Measurements from ENCODE around the gene CROCC2. TPM values are rescaled to one million over a fixed set of nuclear protein-coding genes. Genes with fewer than 3 reads are reported as not detected.

Gene CROCC2
- total RNA-seq, 1 donor from 2014 or later: 0.49 TPM

DNA sequence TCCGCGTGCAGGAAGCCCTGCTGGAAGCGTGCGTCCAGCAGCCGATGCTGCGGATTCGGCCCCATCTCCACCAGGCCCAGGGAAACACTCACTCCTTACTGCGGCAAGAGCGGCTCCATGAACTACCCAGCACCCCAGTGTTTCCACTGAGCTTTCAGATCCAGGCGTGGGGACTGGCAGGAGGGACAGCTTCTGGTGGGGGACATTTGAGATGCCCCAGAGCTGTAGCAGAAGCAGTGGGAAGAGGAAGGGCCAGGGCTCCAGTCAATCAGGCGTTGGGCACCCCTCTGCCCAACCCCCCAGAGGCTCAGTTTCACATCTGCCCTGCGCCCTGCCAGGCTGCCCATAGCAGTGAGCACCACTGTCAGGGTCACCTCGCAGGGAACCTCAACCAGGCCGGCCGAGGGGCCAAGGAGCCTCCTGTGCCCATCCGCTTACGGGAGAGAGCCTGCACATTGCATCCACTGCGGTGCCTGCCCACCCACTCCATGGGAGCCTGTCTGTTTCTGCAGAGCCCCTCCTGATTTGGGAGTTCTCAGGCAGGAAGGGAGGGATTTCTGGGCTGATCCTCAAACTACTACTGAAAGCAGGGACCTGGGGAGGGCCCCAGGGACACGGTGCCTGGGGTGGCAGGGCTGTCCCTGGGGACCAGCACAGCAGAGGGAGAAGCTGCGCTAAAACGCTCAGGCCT is 32.9 kb upstream of the CROCC2 start:
- Histone ChIP-seq H3K9me3 (no peaks in the 10 kb centered on the region), H3K36me3 (no peaks in the 10 kb centered on the region), H3K27ac (no peak overlapping the region), H3K4me1 (no peaks in the 10 kb centered on the region), H3K27me3 (no peaks in the 10 kb centered on the region), H3K4me3 (no peak overlapping the region)
- intact Hi-C loops (cut with DNase I): no loop called here
- no peak for DNase-seq (ENCODE audit: extremely low spot score in 2 of 2)
- no peak for TF ChIP-seq POLR2AphosphoS5 (IDR thresholded peaks at IDR 0.05; ENCODE audit: insufficient read depth in 1 of 2, low read depth in 1 of 2)
- TF ChIP-seq, protein P1, sequence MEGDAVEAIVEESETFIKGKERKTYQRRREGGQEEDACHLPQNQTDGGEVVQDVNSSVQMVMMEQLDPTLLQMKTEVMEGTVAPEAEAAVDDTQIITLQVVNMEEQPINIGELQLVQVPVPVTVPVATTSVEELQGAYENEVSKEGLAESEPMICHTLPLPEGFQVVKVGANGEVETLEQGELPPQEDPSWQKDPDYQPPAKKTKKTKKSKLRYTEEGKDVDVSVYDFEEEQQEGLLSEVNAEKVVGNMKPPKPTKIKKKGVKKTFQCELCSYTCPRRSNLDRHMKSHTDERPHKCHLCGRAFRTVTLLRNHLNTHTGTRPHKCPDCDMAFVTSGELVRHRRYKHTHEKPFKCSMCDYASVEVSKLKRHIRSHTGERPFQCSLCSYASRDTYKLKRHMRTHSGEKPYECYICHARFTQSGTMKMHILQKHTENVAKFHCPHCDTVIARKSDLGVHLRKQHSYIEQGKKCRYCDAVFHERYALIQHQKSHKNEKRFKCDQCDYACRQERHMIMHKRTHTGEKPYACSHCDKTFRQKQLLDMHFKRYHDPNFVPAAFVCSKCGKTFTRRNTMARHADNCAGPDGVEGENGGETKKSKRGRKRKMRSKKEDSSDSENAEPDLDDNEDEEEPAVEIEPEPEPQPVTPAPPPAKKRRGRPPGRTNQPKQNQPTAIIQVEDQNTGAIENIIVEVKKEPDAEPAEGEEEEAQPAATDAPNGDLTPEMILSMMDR (IDR thresholded peaks at IDR 0.05): no peak
- no peak for TF ChIP-seq POLR2A (IDR thresholded peaks at IDR 0.05)

DNA sequence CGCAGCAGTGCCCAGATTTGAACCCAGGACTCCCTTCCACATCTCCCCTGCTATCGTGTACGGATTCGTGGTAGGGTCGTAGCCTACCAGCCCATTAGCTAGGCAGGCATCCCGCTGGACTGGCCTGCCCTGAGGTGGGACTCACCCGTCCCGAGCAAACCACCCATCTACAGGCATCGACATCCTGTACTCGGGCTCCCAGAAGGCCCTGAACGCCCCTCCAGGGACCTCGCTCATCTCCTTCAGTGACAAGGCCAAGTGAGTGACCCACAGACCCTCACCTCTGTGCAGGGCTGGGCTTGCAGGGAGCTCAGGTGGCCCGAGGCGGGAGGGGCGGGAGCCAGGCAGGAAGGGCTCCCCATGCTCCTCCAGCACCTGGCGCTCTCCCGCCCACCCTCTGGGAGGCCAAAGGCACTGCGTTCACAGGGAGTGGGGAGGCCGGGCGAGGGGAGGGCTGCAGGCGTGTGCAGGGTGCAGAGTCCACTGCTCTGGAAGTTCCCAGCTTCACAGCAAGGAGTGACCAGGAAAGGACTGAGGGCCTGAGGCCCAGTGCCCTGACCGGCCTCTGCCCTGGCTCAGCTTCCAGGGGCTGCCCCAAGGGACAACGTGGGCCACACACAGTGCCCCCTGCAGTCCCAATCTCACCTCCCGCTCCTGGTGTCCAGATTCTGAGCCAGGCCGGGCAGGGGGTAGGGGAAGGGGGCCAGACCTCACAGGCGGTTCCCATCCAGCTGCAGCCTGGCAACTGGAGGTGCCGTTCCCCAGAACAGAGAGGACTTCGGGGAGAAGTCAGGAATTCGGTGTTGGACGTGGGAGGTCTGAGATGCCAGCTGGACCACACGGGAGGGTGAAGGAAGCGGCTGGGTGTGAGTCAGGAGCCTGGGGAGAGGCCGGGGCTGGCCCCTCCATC is 32.1 kb upstream of the CROCC2 start:
- Histone ChIP-seq H3K4me3 (no peak overlapping the region), H3K36me3 (no peaks in the 10 kb centered on the region), H3K27ac (no peak overlapping the region), H3K4me1 (no peaks in the 10 kb centered on the region), H3K9me3 (no peaks in the 10 kb centered on the region), H3K27me3 (no peaks in the 10 kb centered on the region)
- no peak for TF ChIP-seq POLR2A (IDR thresholded peaks at IDR 0.05)
- TF ChIP-seq, protein P1 (IDR thresholded peaks at IDR 0.05): no peak
- TF ChIP-seq POLR2AphosphoS5 (IDR thresholded peaks at IDR 0.05; ENCODE audit: insufficient read depth in 1 of 2, low read depth in 1 of 2): no peak
- intact Hi-C loops (cut with DNase I): no loop called here
- no peak for DNase-seq (ENCODE audit: extremely low spot score in 2 of 2)

DNA sequence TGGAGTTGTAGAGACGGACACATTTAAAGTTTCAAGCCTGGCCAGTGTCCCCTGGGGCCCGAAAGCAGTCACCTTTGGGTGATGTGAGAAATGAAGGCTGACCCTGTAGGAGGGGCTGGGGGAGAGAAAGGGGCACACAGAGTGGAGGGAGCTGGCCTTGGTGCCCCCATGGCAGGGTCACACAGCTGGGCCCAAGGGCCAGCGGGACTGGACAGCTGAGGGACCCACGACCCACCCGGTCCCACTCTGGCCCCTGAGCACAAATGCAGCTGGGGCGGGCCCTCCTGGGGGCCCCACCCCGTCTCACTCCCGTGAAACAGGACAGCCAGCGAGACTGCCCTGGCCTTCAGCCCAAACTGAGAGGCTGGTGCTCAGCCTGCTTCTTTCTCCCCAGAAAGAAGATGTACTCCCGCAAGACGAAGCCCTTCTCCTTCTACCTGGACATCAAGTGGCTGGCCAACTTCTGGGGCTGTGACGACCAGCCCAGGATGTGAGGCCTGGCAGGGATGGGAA is 31.4 kb upstream of the CROCC2 start:
- Histone ChIP-seq H3K4me3 (no peak overlapping the region), H3K36me3 (no peaks in the 10 kb centered on the region), H3K4me1 (no peaks in the 10 kb centered on the region), H3K27ac (no peak overlapping the region), H3K9me3 (no peaks in the 10 kb centered on the region), H3K27me3 (no peaks in the 10 kb centered on the region)
- intact Hi-C loops (cut with DNase I): no loop called here
- TF ChIP-seq, protein P1 (IDR thresholded peaks at IDR 0.05): no peak
- TF ChIP-seq POLR2A (IDR thresholded peaks at IDR 0.05): no peak
- TF ChIP-seq POLR2AphosphoS5 (IDR thresholded peaks at IDR 0.05; ENCODE audit: insufficient read depth in 1 of 2, low read depth in 1 of 2): no peak
- no peak for DNase-seq (ENCODE audit: extremely low spot score in 2 of 2)

DNA sequence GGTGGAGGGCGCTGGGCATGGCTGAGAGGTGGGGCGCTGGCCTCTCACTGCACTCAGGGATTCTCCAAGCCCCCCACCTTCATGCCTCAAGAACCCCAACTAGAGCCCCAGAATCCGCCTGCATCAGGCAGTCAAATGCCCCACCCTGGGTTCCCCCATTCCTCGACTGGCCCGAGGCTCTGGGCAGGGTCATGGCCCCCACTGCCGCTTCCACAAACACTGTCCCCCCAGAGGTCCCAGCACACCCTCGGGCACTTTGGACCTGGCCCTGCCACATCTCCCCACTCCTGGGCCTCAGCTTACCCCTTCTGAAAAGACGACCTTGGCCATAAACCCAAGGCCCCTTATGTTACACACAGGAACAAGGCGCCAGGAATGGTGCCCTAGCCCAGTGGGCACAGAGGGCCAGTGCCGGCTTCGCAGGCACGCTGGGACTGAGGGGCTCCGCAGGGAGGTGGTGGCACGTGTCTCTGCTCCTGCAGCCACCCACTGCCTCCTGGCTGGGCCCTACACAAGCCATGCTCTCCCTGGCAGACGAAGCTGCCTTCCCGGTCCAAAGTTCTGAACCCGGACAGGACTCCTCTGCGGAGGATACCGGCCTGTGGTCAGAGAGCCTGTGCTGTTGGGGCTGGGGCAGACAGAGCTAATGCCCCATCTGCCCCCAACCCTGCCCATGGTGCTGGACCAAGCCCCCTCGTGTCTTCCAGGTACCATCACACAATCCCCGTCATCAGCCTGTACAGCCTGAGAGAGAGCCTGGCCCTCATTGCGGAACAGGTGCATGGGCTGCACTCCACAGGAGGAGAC is 30.7 kb upstream of the CROCC2 start:
- Histone ChIP-seq H3K27ac (no peak overlapping the region), H3K9me3 (no peaks in the 10 kb centered on the region), H3K36me3 (no peaks in the 10 kb centered on the region), H3K27me3 (no peaks in the 10 kb centered on the region), H3K4me3 (no peak overlapping the region), H3K4me1 (no peaks in the 10 kb centered on the region)
- TF ChIP-seq, protein P1 (IDR thresholded peaks at IDR 0.05): no peak
- TF ChIP-seq POLR2AphosphoS5 (IDR thresholded peaks at IDR 0.05; ENCODE audit: insufficient read depth in 1 of 2, low read depth in 1 of 2) (no peak), POLR2A (IDR thresholded peaks at IDR 0.05) (no peak)
- intact Hi-C loops (cut with DNase I): no loop called here
- DNase-seq (ENCODE audit: extremely low spot score in 2 of 2): no peak
